Lung (tissue), 12 donors: ENCODE data around the gene BBX. TPM values are rescaled to one million over a fixed set of nuclear protein-coding genes. Genes with fewer than 3 reads are reported as not detected.

Experiments
- ATAC-seq: fragments of 200-7000 bp; cut with Tn5 transposase; one replicate; pipeline ENCODE4 v1.9.1; 2020; ENCODE audit warnings: moderate number of reproducible peaks; ENCODE audit not compliant: insufficient read depth, low FRiP score
- DNase-seq, 3 donors: peaks; one replicate each; pipeline ENCODE4 v3.0.0-alpha.2; 2013 to 2017
- H3K27ac ChIP-seq, 2 donors: one replicate each; pipeline ENCODE4 v1.5.1; 2013; ENCODE audit warnings: mild to moderate bottlenecking in 2 of 2, moderate library complexity in 2 of 2, control low read depth in 1 of 2, inconsistent platforms in 1 of 2, low read depth in 1 of 2, low read length in 1 of 2
- H3K27me3 ChIP-seq, 3 donors: one replicate each; pipeline ENCODE4 v1.5.1; 2013; ENCODE audit warnings: low read length in 2 of 3; ENCODE audit not compliant: control insufficient read depth in 3 of 3, insufficient read depth in 3 of 3
- H3K36me3 ChIP-seq, 4 donors: one replicate each; pipeline ENCODE4 v1.5.1; 2013; ENCODE audit warnings: low read length in 4 of 4, mild to moderate bottlenecking in 1 of 4, moderate library complexity in 1 of 4; ENCODE audit not compliant: control insufficient read depth in 4 of 4, insufficient read depth in 4 of 4
- H3K4me1 ChIP-seq, 5 donors: one replicate each; pipeline ENCODE4 v1.5.1; 2013; ENCODE audit warnings: low read length in 5 of 5, mild to moderate bottlenecking in 2 of 5, moderate library complexity in 1 of 5; ENCODE audit not compliant: control insufficient read depth in 5 of 5, insufficient read depth in 5 of 5
- H3K4me3 ChIP-seq: one replicate; pipeline ENCODE4 v1.5.1; 2013; ENCODE audit warnings: mild to moderate bottlenecking, control low read depth, moderate library complexity
- H3K9ac ChIP-seq, 2 donors: one replicate each; pipeline ENCODE4 v1.5.1; 2013; ENCODE audit warnings: low read length in 2 of 2, control low read depth in 1 of 2; ENCODE audit not compliant: insufficient read depth in 1 of 2
- H3K9me3 ChIP-seq, 4 donors: one replicate each; pipeline ENCODE4 v1.5.1; 2013; ENCODE audit warnings: low read length in 3 of 4, mild to moderate bottlenecking in 1 of 4, moderate library complexity in 1 of 4; ENCODE audit not compliant: control insufficient read depth in 4 of 4, insufficient read depth in 3 of 4
- WGBS, 2 donors: extraction: QIAGEN DNeasy Blood & Tissue Kit; methylation state at CpG; one replicate each; pipeline ENCODE4 v1.1.7; 2013; 5-methylcytosine and 5-hydroxymethylcytosine counted together
- polyA plus RNA-seq, 2 donors: library from polyadenylated mRNA; stranded (reverse); fragments of 200-250 nt; gene quantifications; one replicate each; pipeline ENCODE4 v1.2.1, GENCODE V29; 2013
- total RNA-seq, 2 donors: library from RNA; depleted of rRNA in 1 of 2; stranded (reverse); fragments of >200 nt in 1 of 2; gene quantifications; one replicate each; pipeline ENCODE4 v1.2.1, GENCODE V29; 2014 to 2021
- TF ChIP-seq, protein P1 (sequence below): IDR thresholded peaks from 2 replicates; pipeline ENCODE4 v1.5.1; 2012; ENCODE audit warnings: mild to moderate bottlenecking; ENCODE audit errors: control extremely low read depth, extremely low read depth
- donor health status: control.
- donor health status: control.
- donor health status: Bipolar disorder and iron deficiency.
- donor health status: healthy.
- donor health status: DM: yes; HTN: yes; CAD: no.

The BBX gene
- total and polyA plus RNA-seq, 4 donors = 6.3 to 93.3 (median 25.1) TPM

- no peak for DNase-seq
- H3K4me3 ChIP-seq = no peak overlapping the region
- no peak overlapping the region for H3K27ac ChIP-seq
- H3K9me3 ChIP-seq = no peaks in the 10 kb centered on the region
- no peaks in the 10 kb centered on the region for H3K36me3 ChIP-seq
- peaks cover 0 to 4% (median 0%) of the 10 kb centered on the region in 5 donors for H3K4me1 ChIP-seq
- TF ChIP-seq, protein P1, sequence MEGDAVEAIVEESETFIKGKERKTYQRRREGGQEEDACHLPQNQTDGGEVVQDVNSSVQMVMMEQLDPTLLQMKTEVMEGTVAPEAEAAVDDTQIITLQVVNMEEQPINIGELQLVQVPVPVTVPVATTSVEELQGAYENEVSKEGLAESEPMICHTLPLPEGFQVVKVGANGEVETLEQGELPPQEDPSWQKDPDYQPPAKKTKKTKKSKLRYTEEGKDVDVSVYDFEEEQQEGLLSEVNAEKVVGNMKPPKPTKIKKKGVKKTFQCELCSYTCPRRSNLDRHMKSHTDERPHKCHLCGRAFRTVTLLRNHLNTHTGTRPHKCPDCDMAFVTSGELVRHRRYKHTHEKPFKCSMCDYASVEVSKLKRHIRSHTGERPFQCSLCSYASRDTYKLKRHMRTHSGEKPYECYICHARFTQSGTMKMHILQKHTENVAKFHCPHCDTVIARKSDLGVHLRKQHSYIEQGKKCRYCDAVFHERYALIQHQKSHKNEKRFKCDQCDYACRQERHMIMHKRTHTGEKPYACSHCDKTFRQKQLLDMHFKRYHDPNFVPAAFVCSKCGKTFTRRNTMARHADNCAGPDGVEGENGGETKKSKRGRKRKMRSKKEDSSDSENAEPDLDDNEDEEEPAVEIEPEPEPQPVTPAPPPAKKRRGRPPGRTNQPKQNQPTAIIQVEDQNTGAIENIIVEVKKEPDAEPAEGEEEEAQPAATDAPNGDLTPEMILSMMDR = no peak
- no peaks in the 10 kb centered on the region for H3K27me3 ChIP-seq
- H3K9ac ChIP-seq = no peak overlapping the region
- 86 to 88% methylated on average over 2 of the region's 2 CpGs for WGBS, 2 donors
- ATAC-seq = no peak
Observed at GRCh38 chr3:107542665-107543064, 19.9 kb downstream of the BBX start.

DNA sequence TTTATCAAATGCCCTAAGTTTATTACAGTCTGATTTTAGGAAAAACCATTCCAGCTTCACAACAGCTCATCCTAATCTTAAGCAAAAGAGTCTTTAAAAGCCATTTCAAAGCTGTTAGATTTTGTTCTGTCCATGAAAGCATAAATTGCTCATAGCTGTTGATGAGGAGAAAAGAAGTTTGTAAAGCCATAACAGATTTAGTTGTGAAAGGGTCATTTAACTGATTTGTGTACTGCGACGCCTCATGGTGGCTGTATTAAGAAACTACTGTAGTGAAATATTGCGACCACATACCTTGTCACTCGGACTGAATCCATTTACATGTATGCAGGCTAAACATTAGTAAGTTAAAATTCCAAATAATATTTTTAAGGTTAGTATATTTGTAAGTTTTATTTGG lies 20.9 kb downstream of the BBX start:
- ATAC-seq (no peak), DNase-seq (peak in 1 of 3 donors; percentile 18)
- WGBS, 2 donors = 81 to 88% methylated on average over 4 of the region's 4 CpGs

GRCh38 chr3:107545680-107546120 lies 22.9 kb downstream of the BBX start:
- Histone ChIP-seq H3K9ac (no peak overlapping the region), H3K4me1 (peaks cover 0 to 4% (median 0%) of the 10 kb centered on the region in 5 donors), H3K9me3 (no peaks in the 10 kb centered on the region), H3K36me3 (peaks cover 0 to 3% (median 0%) of the 10 kb centered on the region in 4 donors), H3K27ac (no peak overlapping the region), H3K27me3 (no peaks in the 10 kb centered on the region), H3K4me3 (no peak overlapping the region)
- TF ChIP-seq, protein P1 = no peak
- DNase-seq = no peak
- no peak for ATAC-seq
- 79 to 88% methylated on average over 1 of the region's 1 CpG for WGBS, 2 donors

More for the DNA sequence above, 20.9 kb downstream of the BBX start:
- no peaks in the 10 kb centered on the region for H3K9me3 ChIP-seq
- H3K9ac ChIP-seq = no peak overlapping the region
- TF ChIP-seq, protein P1 = no peak
- peaks cover 0 to 4% (median 0%) of the 10 kb centered on the region in 5 donors for H3K4me1 ChIP-seq
- no peak overlapping the region for H3K27ac ChIP-seq
- H3K4me3 ChIP-seq = no peak overlapping the region
- peaks cover 0 to 2% (median 0%) of the 10 kb centered on the region in 4 donors for H3K36me3 ChIP-seq
- H3K27me3 ChIP-seq = no peaks in the 10 kb centered on the region

DNA sequence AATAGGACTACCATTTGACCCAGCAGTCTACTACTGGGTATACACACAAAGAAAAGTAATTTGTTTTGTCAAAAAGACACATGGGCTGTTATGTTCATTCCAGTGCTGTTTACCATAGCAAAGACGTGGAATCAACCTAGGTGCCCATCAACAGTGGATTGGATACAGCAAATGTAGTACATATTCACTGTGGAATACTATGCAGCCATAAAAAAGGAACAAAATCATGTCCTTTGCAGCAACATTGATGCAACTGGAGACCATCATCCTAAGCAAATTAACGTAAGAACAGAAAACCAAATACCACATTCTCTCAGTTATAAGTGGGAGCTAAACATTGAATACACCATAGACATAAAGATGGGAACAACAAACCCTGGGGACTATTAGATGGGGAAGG lies 25.8 kb downstream of the BBX start:
- no peak overlapping the region for H3K9ac ChIP-seq
- ATAC-seq (no peak), DNase-seq (no peak)
- TF ChIP-seq, protein P1 = no peak
- peaks cover 0 to 4% (median 0%) of the 10 kb centered on the region in 5 donors for H3K4me1 ChIP-seq
- WGBS, 2 donors = 96 to 98% methylated on average over 2 of the region's 2 CpGs
- H3K36me3 ChIP-seq = peaks cover 0 to 3% (median 0%) of the 10 kb centered on the region in 4 donors
- no peak overlapping the region for H3K4me3 ChIP-seq
- no peaks in the 10 kb centered on the region for H3K9me3 ChIP-seq
- no peaks in the 10 kb centered on the region for H3K27me3 ChIP-seq
- no peak overlapping the region for H3K27ac ChIP-seq
